Endodermal cell (in vitro differentiated cells): Measurements from ENCODE around the gene GPS2. TPM values are rescaled to one million over a fixed set of nuclear protein-coding genes. Genes with fewer than 3 reads are reported as not detected.

Experiments used
- DNase-seq: peaks from one replicate; pipeline ENCODE4 v3.0.0-alpha.2; 2017
- H3K27ac ChIP-seq: 2 replicates; pipeline ENCODE4 v1.5.1; 2013; ENCODE audit warnings: mild to moderate bottlenecking, low read depth, low read length, moderate library complexity
- H3K27me3 ChIP-seq: 2 replicates; pipeline ENCODE4 v1.6.1; 2013; ENCODE audit warnings: mild to moderate bottlenecking, low read length, moderate library complexity; ENCODE audit not compliant: insufficient read depth, control insufficient read depth, poor library complexity, severe bottlenecking
- H3K36me3 ChIP-seq: 2 replicates; pipeline ENCODE4 v1.7.0; 2013; ENCODE audit warnings: mild to moderate bottlenecking, low read length, moderate library complexity; ENCODE audit not compliant: control insufficient read depth, insufficient read depth
- H3K4me1 ChIP-seq: one replicate; pipeline ENCODE4 v1.7.0; 2013; ENCODE audit warnings: low read length; ENCODE audit not compliant: control insufficient read depth, insufficient read depth
- H3K4me3 ChIP-seq: 2 replicates; pipeline ENCODE4 v1.5.1; 2013; ENCODE audit warnings: mild to moderate bottlenecking, low read length, moderate library complexity
- H3K9ac ChIP-seq: 2 replicates; pipeline ENCODE4 v1.6.1; 2013; ENCODE audit warnings: mild to moderate bottlenecking, low read length, moderate library complexity; ENCODE audit not compliant: poor library complexity, severe bottlenecking; ENCODE audit errors: extremely low read depth
- H3K9me3 ChIP-seq: 2 replicates; pipeline ENCODE4 v1.6.1; 2013; ENCODE audit warnings: mild to moderate bottlenecking, low read length, moderate library complexity; ENCODE audit not compliant: control insufficient read depth
- H3K27ac Mint-ChIP-seq: 2 replicates; pipeline ENCODE4 v1.8.0; 2020; ENCODE audit warnings: mixed read lengths
- H3K27me3 Mint-ChIP-seq: 2 replicates; pipeline ENCODE4 v1.8.0; 2021; ENCODE audit warnings: mild to moderate bottlenecking, mixed read lengths; ENCODE audit not compliant: insufficient read depth
- H3K36me3 Mint-ChIP-seq: 2 replicates; pipeline ENCODE4 v1.8.0; 2020; ENCODE audit warnings: low read depth, mixed read lengths
- H3K4me1 Mint-ChIP-seq: 2 replicates; pipeline ENCODE4 v1.8.0; 2020; ENCODE audit warnings: mixed read lengths
- H3K4me3 Mint-ChIP-seq: 2 replicates; pipeline ENCODE4 v1.8.0; 2020; ENCODE audit warnings: mild to moderate bottlenecking, moderate library complexity, mixed read lengths
- H3K9me3 Mint-ChIP-seq: 2 replicates; pipeline ENCODE4 v1.8.0; 2020; ENCODE audit warnings: mild to moderate bottlenecking, mixed read lengths
- WGBS, 2 experiments: methylation state at CpG; one replicate each; pipeline versions ENCODE4 v1.1.5 to v1.1.7; 2013; ENCODE audit warnings: missing lambda C conversion rate in 2 of 2, mixed read lengths in 1 of 2; ENCODE audit not compliant: insufficient coverage in 1 of 2, insufficient read length in 1 of 2; 5-methylcytosine and 5-hydroxymethylcytosine counted together
- total RNA-seq, 2 donors: library from RNA; stranded (reverse); fragmentation: NEBNext Ultra II Directional in 1 of 2; extraction: Animal tissue kit (Norgen Biotek cat#: 25700) in 1 of 2; gene quantifications; 2 replicates in 1 of 2; 3 replicates in 1 of 2; pipeline ENCODE4 v1.2.1, GENCODE V29; 2021
- TF ChIP-seq, protein P1 (sequence below): fragments of 200-600 bp; sonication (generic); conservative IDR thresholded peaks from 2 replicates; pipeline ENCODE4 v1.5.0; 2021; ENCODE audit warnings: antibody characterized with exemption, mild to moderate bottlenecking

GPS2 gene
- total RNA-seq, 2 donors from 2014 or later, result 43.6 to 47.2 TPM

DNA sequence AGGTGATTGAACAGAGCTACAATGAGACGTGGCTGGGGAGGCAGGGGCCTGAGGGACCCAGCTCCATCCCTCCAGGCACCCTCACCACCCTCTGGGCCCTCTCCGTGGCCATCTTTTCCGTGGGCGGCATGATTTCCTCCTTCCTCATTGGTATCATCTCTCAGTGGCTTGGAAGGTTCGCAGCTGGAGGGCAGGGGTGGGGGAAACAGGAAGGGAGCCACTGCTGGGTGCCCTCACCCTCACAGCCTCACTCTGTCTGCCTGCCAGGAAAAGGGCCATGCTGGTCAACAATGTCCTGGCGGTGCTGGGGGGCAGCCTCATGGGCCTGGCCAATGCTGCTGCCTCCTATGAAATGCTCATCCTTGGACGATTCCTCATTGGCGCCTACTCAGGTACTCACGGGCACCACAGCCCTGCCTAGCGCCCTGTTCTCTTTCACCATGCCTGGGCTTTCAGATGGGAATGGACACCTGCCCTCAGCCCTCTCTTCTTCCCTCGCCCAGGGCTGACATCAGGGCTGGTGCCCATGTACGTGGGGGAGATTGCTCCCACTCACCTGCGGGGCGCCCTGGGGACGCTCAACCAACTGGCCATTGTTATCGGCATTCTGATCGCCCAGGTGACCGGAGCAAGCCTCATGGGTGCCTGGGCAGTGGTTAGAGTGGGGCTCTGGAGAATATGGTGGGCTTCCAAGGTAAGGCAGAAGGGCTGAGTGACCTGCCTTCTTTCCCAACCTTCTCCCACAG, 31.5 kb downstream of the GPS2 start:
- H3K9me3 Mint-ChIP-seq, result no peaks in the 10 kb centered on the region
- H3K4me3 Mint-ChIP-seq, result no peak overlapping the region
- TF ChIP-seq, protein P1, sequence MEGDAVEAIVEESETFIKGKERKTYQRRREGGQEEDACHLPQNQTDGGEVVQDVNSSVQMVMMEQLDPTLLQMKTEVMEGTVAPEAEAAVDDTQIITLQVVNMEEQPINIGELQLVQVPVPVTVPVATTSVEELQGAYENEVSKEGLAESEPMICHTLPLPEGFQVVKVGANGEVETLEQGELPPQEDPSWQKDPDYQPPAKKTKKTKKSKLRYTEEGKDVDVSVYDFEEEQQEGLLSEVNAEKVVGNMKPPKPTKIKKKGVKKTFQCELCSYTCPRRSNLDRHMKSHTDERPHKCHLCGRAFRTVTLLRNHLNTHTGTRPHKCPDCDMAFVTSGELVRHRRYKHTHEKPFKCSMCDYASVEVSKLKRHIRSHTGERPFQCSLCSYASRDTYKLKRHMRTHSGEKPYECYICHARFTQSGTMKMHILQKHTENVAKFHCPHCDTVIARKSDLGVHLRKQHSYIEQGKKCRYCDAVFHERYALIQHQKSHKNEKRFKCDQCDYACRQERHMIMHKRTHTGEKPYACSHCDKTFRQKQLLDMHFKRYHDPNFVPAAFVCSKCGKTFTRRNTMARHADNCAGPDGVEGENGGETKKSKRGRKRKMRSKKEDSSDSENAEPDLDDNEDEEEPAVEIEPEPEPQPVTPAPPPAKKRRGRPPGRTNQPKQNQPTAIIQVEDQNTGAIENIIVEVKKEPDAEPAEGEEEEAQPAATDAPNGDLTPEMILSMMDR, result no peak
- Histone ChIP-seq H3K27me3 (peaks cover 16% of the 10 kb centered on the region), H3K9me3 (no peaks in the 10 kb centered on the region), H3K27ac (no peak overlapping the region), H3K36me3 (no peaks in the 10 kb centered on the region), H3K4me3 (no peak overlapping the region), H3K9ac (no peak overlapping the region), H3K4me1 (peaks cover 5% of the 10 kb centered on the region)
- DNase-seq, result no peak
- H3K36me3 Mint-ChIP-seq, result no peaks in the 10 kb centered on the region
- H3K27ac Mint-ChIP-seq, result no peak overlapping the region
- peaks cover 42% of the 10 kb centered on the region for H3K27me3 Mint-ChIP-seq
- 90% methylated on average over 9 to 18 of the region's 18 CpGs for WGBS, 2 experiments
- H3K4me1 Mint-ChIP-seq, result peaks cover 6% of the 10 kb centered on the region

DNA sequence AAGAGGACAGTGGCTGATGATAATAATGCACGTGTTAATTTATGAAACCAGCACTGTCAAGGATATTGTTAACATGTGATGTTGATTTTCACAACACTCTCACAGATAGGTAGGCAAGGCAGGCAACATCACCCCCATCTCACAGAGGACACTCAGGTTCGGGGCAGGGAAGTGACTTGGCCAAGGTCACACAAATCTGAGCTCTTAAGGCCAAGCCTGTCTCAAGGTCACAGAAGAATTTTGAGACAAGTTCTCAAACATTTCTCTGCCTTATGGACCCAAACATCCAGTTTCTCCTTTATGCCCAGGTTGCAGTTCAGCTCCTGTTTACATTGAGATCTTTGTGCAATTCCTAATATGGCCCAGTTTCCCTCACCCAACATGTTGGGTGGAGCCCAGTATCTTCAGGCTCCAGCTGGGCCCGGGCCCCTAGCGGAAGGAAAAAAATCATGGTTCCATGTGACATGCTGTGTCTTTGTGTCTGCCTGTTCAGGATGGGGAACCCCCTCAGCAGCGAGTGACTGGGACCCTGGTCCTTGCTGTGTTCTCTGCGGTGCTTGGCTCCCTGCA, 32.3 kb downstream of the GPS2 start:
- H3K4me3 Mint-ChIP-seq, result peak overlapping the region; percentile 60
- peaks cover 16% of the 10 kb centered on the region for H3K27me3 ChIP-seq

DNA sequence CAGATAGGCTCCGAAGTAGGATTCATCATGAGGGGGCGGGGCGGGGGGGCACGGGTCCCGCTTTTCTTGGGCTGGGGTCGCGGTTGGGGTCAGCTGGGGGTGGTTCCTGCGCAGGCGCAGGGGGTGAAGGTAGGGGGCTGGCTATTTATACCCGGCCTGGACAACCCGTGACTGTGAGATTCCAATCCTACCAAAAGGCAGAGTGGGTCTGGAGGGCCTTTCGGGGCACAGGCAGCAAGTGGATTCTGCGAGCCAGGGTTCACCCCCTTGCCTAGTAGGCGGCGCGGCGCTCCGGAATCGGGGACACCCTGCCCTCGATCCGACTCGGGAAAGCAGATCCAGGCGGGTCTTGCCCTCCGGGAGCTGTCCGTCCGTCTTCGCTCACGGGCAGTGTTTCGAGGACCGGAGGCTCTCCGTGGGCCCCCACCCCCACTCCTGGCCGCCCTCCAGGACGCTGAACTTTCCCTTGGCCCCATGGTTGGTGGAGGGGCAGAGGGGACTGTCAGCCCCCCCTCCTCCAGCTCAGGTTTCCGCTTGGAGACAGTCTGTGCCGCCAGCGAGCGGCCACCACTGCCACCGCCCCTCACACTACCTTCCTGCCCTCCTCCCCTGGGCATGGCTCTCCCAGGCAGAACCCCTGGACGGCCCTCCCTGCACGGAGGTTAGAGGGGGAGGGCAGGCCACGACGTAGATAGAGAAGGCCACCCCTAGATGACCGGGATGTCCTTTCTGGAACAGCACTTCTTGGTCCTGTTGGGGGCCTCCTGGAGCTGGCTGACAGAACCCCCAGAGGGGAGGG, 33.0 kb downstream of the GPS2 start:
- DNase-seq, result peak; percentile 82
- H3K4me3 ChIP-seq, result peak overlapping the region; percentile 67
- Mint-ChIP-seq H3K27ac (no peak overlapping the region), H3K9me3 (no peaks in the 10 kb centered on the region), H3K4me1 (peaks cover 6% of the 10 kb centered on the region), H3K4me3 (peak overlapping the region; percentile 60), H3K27me3 (peaks cover 33% of the 10 kb centered on the region), H3K36me3 (no peaks in the 10 kb centered on the region)
- H3K36me3 ChIP-seq, result no peaks in the 10 kb centered on the region
- TF ChIP-seq, protein P1, result no peak
- no peak overlapping the region for H3K27ac ChIP-seq
- no peaks in the 10 kb centered on the region for H3K9me3 ChIP-seq
- peaks cover 5% of the 10 kb centered on the region for H3K4me1 ChIP-seq
- H3K9ac ChIP-seq, result peak overlapping the region; percentile 30
- peaks cover 16% of the 10 kb centered on the region for H3K27me3 ChIP-seq
- 4 to 7% methylated on average over 8 to 43 of the region's 43 CpGs for WGBS, 2 experiments

More for the DNA sequence above, 32.3 kb downstream of the GPS2 start:
- Histone ChIP-seq H3K4me3 (peak overlapping the region; percentile 67), H3K9ac (no peak overlapping the region), H3K27ac (no peak overlapping the region), H3K4me1 (peaks cover 5% of the 10 kb centered on the region), H3K9me3 (no peaks in the 10 kb centered on the region), H3K36me3 (no peaks in the 10 kb centered on the region)
- no peak for DNase-seq
- TF ChIP-seq, protein P1, result no peak
- Mint-ChIP-seq H3K9me3 (no peaks in the 10 kb centered on the region), H3K4me1 (peaks cover 6% of the 10 kb centered on the region), H3K36me3 (no peaks in the 10 kb centered on the region), H3K27me3 (peaks cover 37% of the 10 kb centered on the region), H3K27ac (no peak overlapping the region)
- 83 to 85% methylated on average over 4 to 6 of the region's 6 CpGs for WGBS, 2 experiments
